ENCODE data around the gene GALNT9. TPM values are rescaled to one million over a fixed set of nuclear protein-coding genes. Genes with fewer than 3 reads are reported as not detected.

The GALNT9 gene
- total RNA-seq, 1 experiment from 2014 or later = 2.6 TPM

- Histone ChIP-seq H3K9me3 (ENCODE audit: control insufficient read depth in 1 of 2, insufficient read depth in 1 of 2, low read depth in 1 of 2, low read length in 2 of 2) (peaks cover 0 to 9% of the 10 kb centered on the region in 2 experiments; a peak in 2 of 4 replicates), H3K9me2 (ENCODE audit: insufficient read depth) (no peaks in the 10 kb centered on the region), H2AFZ (ENCODE audit: low read depth, low read length, poor library complexity, severe bottlenecking) (no peak overlapping the region), H3K27ac (ENCODE audit: low read depth, low read length) (no peak overlapping the region), H3K27me3 (ENCODE audit: insufficient read depth, low read length) (no peaks in the 10 kb centered on the region), H3K36me3 (ENCODE audit: control insufficient read depth in 1 of 2, insufficient read depth in 2 of 2, low read length in 2 of 2) (no peaks in the 10 kb centered on the region), H3K4me1 (ENCODE audit: control insufficient read depth in 1 of 2, insufficient read depth in 2 of 2, low read length in 2 of 2) (peaks cover 0 to 7% of the 10 kb centered on the region in 2 experiments; a peak in 1 of 4 replicates), H3K79me2 (ENCODE audit: insufficient read depth, low read length) (no peaks in the 10 kb centered on the region), H3K9ac (ENCODE audit: low read length) (no peak overlapping the region), H3K4me2 (ENCODE audit: low read length) (no peak overlapping the region), H3K4me3 (replicated peaks in 1 of 2; ENCODE audit: low read depth in 1 of 2, low read length in 2 of 2) (no peak overlapping the region), H4K20me1 (ENCODE audit: insufficient read depth) (no peaks in the 10 kb centered on the region)
- POLR2A ChIA-PET = no interaction called here
- CTCF ChIA-PET = no interaction called here
- ATAC-seq (no peak), DNase-seq (ENCODE audit: low read depth, low spot score) (no peak)
- RAD21 ChIA-PET (ENCODE audit: low non-redundant PET in 1 of 2, low total read pairs in 2 of 2, uncharacterized antibody in 2 of 2, unreplicated experiment in 2 of 2) = no interaction called here
- intact Hi-C loops (cut with micrococcal nuclease) = no loop called here
- no TSS peak for BruUV-seq (replicated peaks)
- TF ChIP-seq, protein P1, sequence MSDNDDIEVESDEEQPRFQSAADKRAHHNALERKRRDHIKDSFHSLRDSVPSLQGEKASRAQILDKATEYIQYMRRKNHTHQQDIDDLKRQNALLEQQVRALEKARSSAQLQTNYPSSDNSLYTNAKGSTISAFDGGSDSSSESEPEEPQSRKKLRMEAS (IDR thresholded peaks at IDR 0.05) = no peak
- TF ChIP-seq YY1 (IDR thresholded peaks at IDR 0.05; ENCODE audit: extremely low read depth, insufficient replicate concordance, low read depth, low read length) (no peak), EZH2 (IDR thresholded peaks at IDR 0.05) (no peak), RAD21 (IDR thresholded peaks at IDR 0.05; ENCODE audit: low read depth) (no peak), ELF1 (IDR thresholded peaks at IDR 0.05; ENCODE audit: borderline replicate concordance, low read depth) (no peak), FOSL1 (IDR thresholded peaks at IDR 0.05; ENCODE audit: low read depth) (no peak), JUND (IDR thresholded peaks at IDR 0.05) (no peak), POLR2AphosphoS5 (IDR thresholded peaks at IDR 0.05; ENCODE audit: low read depth, low read length) (no peak), EZH2phosphoT487 (IDR thresholded peaks at IDR 0.05; ENCODE audit: borderline replicate concordance) (no peak), SP1 (IDR thresholded peaks at IDR 0.05; ENCODE audit: low read depth) (no peak), EGR1 (IDR thresholded peaks at IDR 0.05; ENCODE audit: low read depth) (no peak)
- TF ChIP-seq, protein P2, sequence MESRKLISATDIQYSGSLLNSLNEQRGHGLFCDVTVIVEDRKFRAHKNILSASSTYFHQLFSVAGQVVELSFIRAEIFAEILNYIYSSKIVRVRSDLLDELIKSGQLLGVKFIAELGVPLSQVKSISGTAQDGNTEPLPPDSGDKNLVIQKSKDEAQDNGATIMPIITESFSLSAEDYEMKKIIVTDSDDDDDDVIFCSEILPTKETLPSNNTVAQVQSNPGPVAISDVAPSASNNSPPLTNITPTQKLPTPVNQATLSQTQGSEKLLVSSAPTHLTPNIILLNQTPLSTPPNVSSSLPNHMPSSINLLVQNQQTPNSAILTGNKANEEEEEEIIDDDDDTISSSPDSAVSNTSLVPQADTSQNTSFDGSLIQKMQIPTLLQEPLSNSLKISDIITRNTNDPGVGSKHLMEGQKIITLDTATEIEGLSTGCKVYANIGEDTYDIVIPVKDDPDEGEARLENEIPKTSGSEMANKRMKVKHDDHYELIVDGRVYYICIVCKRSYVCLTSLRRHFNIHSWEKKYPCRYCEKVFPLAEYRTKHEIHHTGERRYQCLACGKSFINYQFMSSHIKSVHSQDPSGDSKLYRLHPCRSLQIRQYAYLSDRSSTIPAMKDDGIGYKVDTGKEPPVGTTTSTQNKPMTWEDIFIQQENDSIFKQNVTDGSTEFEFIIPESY (IDR thresholded peaks at IDR 0.05; ENCODE audit: extremely low read depth, insufficient replicate concordance, low read length) = no peak
- TF ChIP-seq, protein P3, sequence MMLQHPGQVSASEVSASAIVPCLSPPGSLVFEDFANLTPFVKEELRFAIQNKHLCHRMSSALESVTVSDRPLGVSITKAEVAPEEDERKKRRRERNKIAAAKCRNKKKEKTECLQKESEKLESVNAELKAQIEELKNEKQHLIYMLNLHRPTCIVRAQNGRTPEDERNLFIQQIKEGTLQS (IDR thresholded peaks at IDR 0.05) = no peak
These were observed 100.1 kb downstream of the GALNT9 start for GRCh38 chr12:132229193-132229760.

Data from HCT116 (cell line).